ENCODE measurements around the gene TMEM117. TPM values are rescaled to one million over a fixed set of nuclear protein-coding genes. Genes with fewer than 3 reads are reported as not detected.
"Not testable (repeated sequence)": the region's sequence is repeated elsewhere in the genome, so short reads cannot be mapped to it uniquely, and the experiment has no call there.

The TMEM117 gene
- total and polyA plus RNA-seq, 10 of the 15 experiments (the other 5 are each of a cell fraction or from before 2014, with no cell fraction given) = 3.1 to 8.2 (median 6.1) TPM

DNA sequence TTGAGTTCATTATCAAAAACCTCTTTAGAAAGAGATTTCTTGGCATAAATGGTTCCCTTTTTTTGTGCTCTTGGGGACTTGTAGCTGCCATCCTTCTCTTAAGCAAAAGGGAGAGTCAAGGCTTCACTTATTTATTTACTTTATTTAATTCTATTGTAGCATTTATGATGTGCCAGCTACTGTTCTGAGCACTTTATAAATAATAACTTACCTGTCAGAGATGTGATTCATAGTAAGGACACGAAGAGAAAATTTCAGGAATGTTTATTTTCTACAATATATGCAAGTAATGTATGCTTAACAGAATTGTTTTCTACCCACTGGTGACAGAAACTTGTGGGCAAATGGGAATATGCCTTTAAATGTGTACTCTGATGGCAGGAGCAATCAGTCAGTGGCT lies 33.3 kb downstream of the TMEM117 start (continued):
- TF ChIP-seq, protein P1, sequence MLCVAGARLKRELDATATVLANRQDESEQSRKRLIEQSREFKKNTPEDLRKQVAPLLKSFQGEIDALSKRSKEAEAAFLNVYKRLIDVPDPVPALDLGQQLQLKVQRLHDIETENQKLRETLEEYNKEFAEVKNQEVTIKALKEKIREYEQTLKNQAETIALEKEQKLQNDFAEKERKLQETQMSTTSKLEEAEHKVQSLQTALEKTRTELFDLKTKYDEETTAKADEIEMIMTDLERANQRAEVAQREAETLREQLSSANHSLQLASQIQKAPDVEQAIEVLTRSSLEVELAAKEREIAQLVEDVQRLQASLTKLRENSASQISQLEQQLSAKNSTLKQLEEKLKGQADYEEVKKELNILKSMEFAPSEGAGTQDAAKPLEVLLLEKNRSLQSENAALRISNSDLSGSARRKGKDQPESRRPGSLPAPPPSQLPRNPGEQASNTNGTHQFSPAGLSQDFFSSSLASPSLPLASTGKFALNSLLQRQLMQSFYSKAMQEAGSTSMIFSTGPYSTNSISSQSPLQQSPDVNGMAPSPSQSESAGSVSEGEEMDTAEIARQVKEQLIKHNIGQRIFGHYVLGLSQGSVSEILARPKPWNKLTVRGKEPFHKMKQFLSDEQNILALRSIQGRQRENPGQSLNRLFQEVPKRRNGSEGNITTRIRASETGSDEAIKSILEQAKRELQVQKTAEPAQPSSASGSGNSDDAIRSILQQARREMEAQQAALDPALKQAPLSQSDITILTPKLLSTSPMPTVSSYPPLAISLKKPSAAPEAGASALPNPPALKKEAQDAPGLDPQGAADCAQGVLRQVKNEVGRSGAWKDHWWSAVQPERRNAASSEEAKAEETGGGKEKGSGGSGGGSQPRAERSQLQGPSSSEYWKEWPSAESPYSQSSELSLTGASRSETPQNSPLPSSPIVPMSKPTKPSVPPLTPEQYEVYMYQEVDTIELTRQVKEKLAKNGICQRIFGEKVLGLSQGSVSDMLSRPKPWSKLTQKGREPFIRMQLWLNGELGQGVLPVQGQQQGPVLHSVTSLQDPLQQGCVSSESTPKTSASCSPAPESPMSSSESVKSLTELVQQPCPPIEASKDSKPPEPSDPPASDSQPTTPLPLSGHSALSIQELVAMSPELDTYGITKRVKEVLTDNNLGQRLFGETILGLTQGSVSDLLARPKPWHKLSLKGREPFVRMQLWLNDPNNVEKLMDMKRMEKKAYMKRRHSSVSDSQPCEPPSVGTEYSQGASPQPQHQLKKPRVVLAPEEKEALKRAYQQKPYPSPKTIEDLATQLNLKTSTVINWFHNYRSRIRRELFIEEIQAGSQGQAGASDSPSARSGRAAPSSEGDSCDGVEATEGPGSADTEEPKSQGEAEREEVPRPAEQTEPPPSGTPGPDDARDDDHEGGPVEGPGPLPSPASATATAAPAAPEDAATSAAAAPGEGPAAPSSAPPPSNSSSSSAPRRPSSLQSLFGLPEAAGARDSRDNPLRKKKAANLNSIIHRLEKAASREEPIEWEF (IDR thresholded peaks at IDR 0.05; ENCODE audit: insufficient replicate concordance, low read depth, low read length) = no peak
- TF ChIP-seq POLR2A (IDR thresholded peaks at IDR 0.05; ENCODE audit: low read depth, low read length) = no peak

GRCh38 chr12:43869765-43870164 lies 33.9 kb downstream of the TMEM117 start:
- CTCF ChIA-PET = interaction anchor here (1.5 kb wide), 1 partner anchor 9 kb away, joined by 4 read pairs; no protein-coding TSS in a partner anchor
- H3K79me2 ChIP-seq (ENCODE audit: control insufficient read depth, insufficient read depth, low read length); H3K4me1 ChIP-seq (ENCODE audit: control insufficient read depth, insufficient read depth, low read length); BruUV-seq (replicated peaks); H2AFZ ChIP-seq (ENCODE audit: control insufficient read depth, low read depth, low read length); H3K9me3 ChIP-seq (replicated peaks; ENCODE audit: control insufficient read depth, insufficient read depth, low read length); FAIRE-seq; H3K4me3 ChIP-seq; intact Hi-C loops (cut with micrococcal nuclease; ENCODE audit: unreplicated experiment); ATAC-seq; in situ Hi-C loops (cut with MboI); H3K4me2 ChIP-seq (ENCODE audit: control insufficient read depth, insufficient read depth); H3K27me3 ChIP-seq (replicated peaks in 1 of 2; ENCODE audit: control insufficient read depth in 2 of 2, insufficient read depth in 2 of 2, low read length in 1 of 2); POLR2A ChIA-PET; H3K27ac ChIP-seq (ENCODE audit: control insufficient read depth, insufficient read depth); H3K36me3 ChIP-seq (ENCODE audit: control insufficient read depth in 2 of 2, insufficient read depth in 2 of 2, low read length in 1 of 2); RAD21 ChIA-PET (ENCODE audit: unreplicated experiment); H3K9ac ChIP-seq (ENCODE audit: control insufficient read depth, insufficient read depth, low read length); H4K20me1 ChIP-seq (ENCODE audit: control insufficient read depth, insufficient read depth); DNase-seq (ENCODE audit: low read depth, low spot score): not testable (repeated sequence)
- SMC1A ChIA-PET (ENCODE audit: uncharacterized antibody, unreplicated experiment) = interaction anchor here (1.2 kb wide), 1 partner anchor 9 kb away, joined by 3 read pairs; no protein-coding TSS in a partner anchor

- in situ Hi-C loops (cut with MboI); ATAC-seq; intact Hi-C loops (cut with micrococcal nuclease; ENCODE audit: unreplicated experiment); BruUV-seq (replicated peaks); H3K27ac ChIP-seq (ENCODE audit: control insufficient read depth, insufficient read depth); FAIRE-seq; H2AFZ ChIP-seq (ENCODE audit: control insufficient read depth, low read depth, low read length); RAD21 ChIA-PET (ENCODE audit: unreplicated experiment); H3K79me2 ChIP-seq (ENCODE audit: control insufficient read depth, insufficient read depth, low read length); H3K9ac ChIP-seq (ENCODE audit: control insufficient read depth, insufficient read depth, low read length); H3K4me2 ChIP-seq (ENCODE audit: control insufficient read depth, insufficient read depth); H3K9me3 ChIP-seq (replicated peaks; ENCODE audit: control insufficient read depth, insufficient read depth, low read length); H3K27me3 ChIP-seq (replicated peaks in 1 of 2; ENCODE audit: control insufficient read depth in 2 of 2, insufficient read depth in 2 of 2, low read length in 1 of 2); H3K4me3 ChIP-seq; POLR2A ChIA-PET; H3K4me1 ChIP-seq (ENCODE audit: control insufficient read depth, insufficient read depth, low read length); H4K20me1 ChIP-seq (ENCODE audit: control insufficient read depth, insufficient read depth); DNase-seq (ENCODE audit: low read depth, low spot score); H3K36me3 ChIP-seq (ENCODE audit: control insufficient read depth in 2 of 2, insufficient read depth in 2 of 2, low read length in 1 of 2): not testable (repeated sequence)
- CTCF ChIA-PET = interaction anchor here (1.7 to 2.0 kb wide), 2 partner anchors 11 to 94 kb away, joined by 5 to 9 read pairs; no protein-coding TSS in a partner anchor
- SMC1A ChIA-PET (ENCODE audit: uncharacterized antibody, unreplicated experiment) = interaction anchor here (0.7 to 2.4 kb wide), 10 partner anchors 9 to 94 kb away, joined by 3 to 15 read pairs (median 3); no protein-coding TSS in a partner anchor
- 100% methylated on average over 2 of the region's 2 CpGs for WGBS (ENCODE audit: insufficient coverage, insufficient replicate concordance, low lambda C conversion rate, missing lambda C conversion rate)
Observed at GRCh38 chr12:43871258-43871657, 35.4 kb downstream of the TMEM117 start.
